ENCODE data around the gene CCDC57.

Gene CCDC57

DNA sequence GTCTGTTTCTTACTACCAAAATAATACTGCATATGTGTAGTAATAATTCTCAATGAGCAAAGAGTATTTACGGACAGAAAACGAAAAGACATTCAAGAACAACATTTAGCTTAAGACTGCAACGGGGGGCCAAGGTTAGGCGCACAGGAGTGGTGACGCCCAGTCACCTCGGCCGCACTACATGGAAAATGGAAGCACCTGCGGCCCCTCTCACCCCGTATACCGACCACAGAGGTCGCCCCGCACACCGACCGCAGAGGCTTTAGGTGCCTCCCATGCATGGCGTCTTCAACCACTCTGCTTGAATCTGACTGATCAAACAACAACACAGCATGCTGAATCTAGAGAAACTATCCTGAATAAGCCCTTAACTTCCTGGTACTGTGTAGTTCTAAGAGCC is 26.4 kb downstream of the CCDC57 start:
- TF ChIP-seq, protein P1, sequence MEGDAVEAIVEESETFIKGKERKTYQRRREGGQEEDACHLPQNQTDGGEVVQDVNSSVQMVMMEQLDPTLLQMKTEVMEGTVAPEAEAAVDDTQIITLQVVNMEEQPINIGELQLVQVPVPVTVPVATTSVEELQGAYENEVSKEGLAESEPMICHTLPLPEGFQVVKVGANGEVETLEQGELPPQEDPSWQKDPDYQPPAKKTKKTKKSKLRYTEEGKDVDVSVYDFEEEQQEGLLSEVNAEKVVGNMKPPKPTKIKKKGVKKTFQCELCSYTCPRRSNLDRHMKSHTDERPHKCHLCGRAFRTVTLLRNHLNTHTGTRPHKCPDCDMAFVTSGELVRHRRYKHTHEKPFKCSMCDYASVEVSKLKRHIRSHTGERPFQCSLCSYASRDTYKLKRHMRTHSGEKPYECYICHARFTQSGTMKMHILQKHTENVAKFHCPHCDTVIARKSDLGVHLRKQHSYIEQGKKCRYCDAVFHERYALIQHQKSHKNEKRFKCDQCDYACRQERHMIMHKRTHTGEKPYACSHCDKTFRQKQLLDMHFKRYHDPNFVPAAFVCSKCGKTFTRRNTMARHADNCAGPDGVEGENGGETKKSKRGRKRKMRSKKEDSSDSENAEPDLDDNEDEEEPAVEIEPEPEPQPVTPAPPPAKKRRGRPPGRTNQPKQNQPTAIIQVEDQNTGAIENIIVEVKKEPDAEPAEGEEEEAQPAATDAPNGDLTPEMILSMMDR (IDR thresholded peaks at IDR 0.05; ENCODE audit: insufficient read depth, low read depth, low read length, missing control alignments) = no peak
- no peak for DNase-seq (ENCODE audit: low read depth)
- H3K4me3 ChIP-seq (ENCODE audit: low read length) = no peak overlapping the region

DNA sequence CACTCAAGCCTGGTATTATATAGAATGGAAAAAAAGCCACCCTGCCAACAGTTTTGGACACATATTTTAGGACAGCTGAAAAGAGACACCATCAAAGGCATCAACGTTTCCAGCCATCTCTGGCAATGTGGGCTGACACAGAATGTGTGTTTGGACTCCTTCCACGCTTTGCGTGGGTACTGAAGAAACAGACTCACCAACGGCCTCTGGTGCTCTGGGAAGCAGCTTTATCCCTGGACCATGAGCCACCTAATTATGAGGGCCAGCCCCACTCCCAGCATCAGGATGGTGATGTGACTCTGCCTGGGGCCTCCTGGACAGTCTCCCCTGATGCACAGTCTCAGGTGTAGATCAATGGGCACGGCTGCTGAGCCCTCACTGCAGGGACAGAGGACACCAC is 27.9 kb downstream of the CCDC57 start:
- H3K4me3 ChIP-seq (ENCODE audit: low read length) = no peak overlapping the region
- no peak for DNase-seq (ENCODE audit: low read depth)
- TF ChIP-seq, protein P1 (IDR thresholded peaks at IDR 0.05; ENCODE audit: insufficient read depth, low read depth, low read length, missing control alignments) = no peak

- no peak overlapping the region for H3K4me3 ChIP-seq (ENCODE audit: low read length)
- DNase-seq (ENCODE audit: low read depth) = no peak
- TF ChIP-seq, protein P1 (IDR thresholded peaks at IDR 0.05; ENCODE audit: insufficient read depth, low read depth, low read length, missing control alignments) = no peak
Measured at GRCh38 chr17:82180776-82181528, 31.7 kb downstream of the CCDC57 start.

GRCh38 chr17:82179946-82180475 is 32.6 kb downstream of the CCDC57 start:
- DNase-seq (ENCODE audit: low read depth) = no peak
- no peak overlapping the region for H3K4me3 ChIP-seq (ENCODE audit: low read length)
- TF ChIP-seq, protein P1 (IDR thresholded peaks at IDR 0.05; ENCODE audit: insufficient read depth, low read depth, low read length, missing control alignments) = no peak

GRCh38 chr17:82179412-82179811 is 33.2 kb downstream of the CCDC57 start:
- TF ChIP-seq, protein P1 (IDR thresholded peaks at IDR 0.05; ENCODE audit: insufficient read depth, low read depth, low read length, missing control alignments) = no peak
- DNase-seq (ENCODE audit: low read depth) = no peak
- no peak overlapping the region for H3K4me3 ChIP-seq (ENCODE audit: low read length)

GRCh38 chr17:82178499-82179261 is 34.0 kb downstream of the CCDC57 start:
- TF ChIP-seq, protein P1 (IDR thresholded peaks at IDR 0.05; ENCODE audit: insufficient read depth, low read depth, low read length, missing control alignments) = no peak
- DNase-seq (ENCODE audit: low read depth) = no peak
- H3K4me3 ChIP-seq (ENCODE audit: low read length) = no peak overlapping the region

All from epithelial cell of esophagus (primary cell).